ENCODE data around the gene CYSLTR2. TPM values are rescaled to one million over a fixed set of nuclear protein-coding genes. Genes with fewer than 3 reads are reported as not detected.

CYSLTR2 gene, protein sequence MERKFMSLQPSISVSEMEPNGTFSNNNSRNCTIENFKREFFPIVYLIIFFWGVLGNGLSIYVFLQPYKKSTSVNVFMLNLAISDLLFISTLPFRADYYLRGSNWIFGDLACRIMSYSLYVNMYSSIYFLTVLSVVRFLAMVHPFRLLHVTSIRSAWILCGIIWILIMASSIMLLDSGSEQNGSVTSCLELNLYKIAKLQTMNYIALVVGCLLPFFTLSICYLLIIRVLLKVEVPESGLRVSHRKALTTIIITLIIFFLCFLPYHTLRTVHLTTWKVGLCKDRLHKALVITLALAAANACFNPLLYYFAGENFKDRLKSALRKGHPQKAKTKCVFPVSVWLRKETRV
- under 0.01 TPM in 2 replicates for total RNA-seq

DNA sequence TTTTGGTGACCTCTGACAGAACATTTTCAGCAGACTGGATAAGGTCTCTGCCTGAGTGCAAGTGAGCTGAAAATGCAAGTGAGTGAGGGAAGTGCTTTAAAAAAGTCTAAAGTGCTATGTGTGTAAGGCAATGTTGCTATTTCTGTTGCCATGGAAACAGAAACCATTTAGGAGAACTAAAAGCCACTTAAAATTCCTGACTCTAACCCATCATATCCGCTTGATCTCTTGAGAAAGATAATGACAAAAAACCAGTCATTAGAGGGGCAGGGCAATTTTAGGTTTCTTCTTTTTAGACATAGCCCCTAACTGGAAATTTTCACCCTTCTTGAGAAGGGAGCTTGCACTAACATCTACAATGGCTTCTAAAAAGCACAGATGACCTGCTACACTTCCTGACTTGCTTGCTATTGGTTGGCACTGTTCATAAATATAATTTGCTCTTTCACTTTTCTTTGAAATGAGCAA lies at the start of gene CYSLTR2:
CYSLTR2 (plus strand) TSS at position 458 of the 468 bp plus-strand sequence. CDS start 52,889 bp downstream, outside the sequence.
- H3K4me3 ChIP-seq (ENCODE audit: insufficient read depth, low read length): no peak within 1 kb of the TSS
- TF ChIP-seq, protein P1, sequence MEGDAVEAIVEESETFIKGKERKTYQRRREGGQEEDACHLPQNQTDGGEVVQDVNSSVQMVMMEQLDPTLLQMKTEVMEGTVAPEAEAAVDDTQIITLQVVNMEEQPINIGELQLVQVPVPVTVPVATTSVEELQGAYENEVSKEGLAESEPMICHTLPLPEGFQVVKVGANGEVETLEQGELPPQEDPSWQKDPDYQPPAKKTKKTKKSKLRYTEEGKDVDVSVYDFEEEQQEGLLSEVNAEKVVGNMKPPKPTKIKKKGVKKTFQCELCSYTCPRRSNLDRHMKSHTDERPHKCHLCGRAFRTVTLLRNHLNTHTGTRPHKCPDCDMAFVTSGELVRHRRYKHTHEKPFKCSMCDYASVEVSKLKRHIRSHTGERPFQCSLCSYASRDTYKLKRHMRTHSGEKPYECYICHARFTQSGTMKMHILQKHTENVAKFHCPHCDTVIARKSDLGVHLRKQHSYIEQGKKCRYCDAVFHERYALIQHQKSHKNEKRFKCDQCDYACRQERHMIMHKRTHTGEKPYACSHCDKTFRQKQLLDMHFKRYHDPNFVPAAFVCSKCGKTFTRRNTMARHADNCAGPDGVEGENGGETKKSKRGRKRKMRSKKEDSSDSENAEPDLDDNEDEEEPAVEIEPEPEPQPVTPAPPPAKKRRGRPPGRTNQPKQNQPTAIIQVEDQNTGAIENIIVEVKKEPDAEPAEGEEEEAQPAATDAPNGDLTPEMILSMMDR (IDR thresholded peaks at IDR 0.05; ENCODE audit: extremely low read depth, low read depth, low read length): no peak
- H3K9me3 ChIP-seq (ENCODE audit: low read depth, low read length): no peaks in the 10 kb centered on the region
- H3K36me3 ChIP-seq (ENCODE audit: insufficient read depth, low read length): no peaks in the 10 kb centered on the region
- H3K79me2 ChIP-seq (ENCODE audit: insufficient read depth, low read length): no peaks in the 10 kb centered on the region
- no peaks in the 10 kb centered on the region for H3K4me1 ChIP-seq (ENCODE audit: insufficient read depth, low read length)
- H3K4me2 ChIP-seq (ENCODE audit: insufficient read depth, low read length): peak within 1 kb of the TSS; percentile 41
- H2AFZ ChIP-seq (ENCODE audit: low read length): peak within 1 kb of the TSS; percentile 35
- no peaks in the 10 kb centered on the region for H3K27me3 ChIP-seq (ENCODE audit: insufficient read depth, low read length)
- H4K20me1 ChIP-seq (ENCODE audit: insufficient read depth, low read length): no peaks in the 10 kb centered on the region
- no peak within 1 kb of the TSS for H3K27ac ChIP-seq (ENCODE audit: low read depth, low read length)
- DNase-seq (ENCODE audit: insufficient read length, low spot score, missing footprints): no peak

DNA sequence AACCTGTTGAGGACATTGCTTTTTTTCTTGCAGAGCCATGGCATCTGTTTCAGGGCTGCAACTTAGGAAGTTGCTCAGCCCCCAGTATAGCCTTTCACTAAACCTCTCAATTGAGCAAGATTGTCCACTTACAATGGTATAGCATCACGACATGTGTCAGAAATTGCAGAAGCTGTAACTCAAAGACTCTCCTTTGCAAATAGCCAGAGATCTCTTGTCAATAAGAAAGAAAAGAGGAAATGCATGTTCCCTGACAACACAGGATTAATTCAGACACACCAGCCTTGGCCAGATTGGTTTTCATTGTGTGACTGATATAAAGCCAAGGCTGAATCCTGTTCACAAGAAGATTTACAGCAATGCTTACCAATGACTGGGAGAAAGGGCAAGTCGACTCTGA lies 38.7 kb upstream of the CYSLTR2 start:
- Histone ChIP-seq H4K20me1 (ENCODE audit: insufficient read depth, low read length) (no peaks in the 10 kb centered on the region), H3K4me2 (ENCODE audit: insufficient read depth, low read length) (no peak overlapping the region), H2AFZ (ENCODE audit: low read length) (no peak overlapping the region), H3K9me3 (ENCODE audit: low read depth, low read length) (no peaks in the 10 kb centered on the region), H3K79me2 (ENCODE audit: insufficient read depth, low read length) (no peaks in the 10 kb centered on the region), H3K4me1 (ENCODE audit: insufficient read depth, low read length) (no peaks in the 10 kb centered on the region), H3K4me3 (ENCODE audit: insufficient read depth, low read length) (no peak overlapping the region), H3K36me3 (ENCODE audit: insufficient read depth, low read length) (no peaks in the 10 kb centered on the region), H3K27ac (ENCODE audit: low read depth, low read length) (no peak overlapping the region), H3K27me3 (ENCODE audit: insufficient read depth, low read length) (no peaks in the 10 kb centered on the region)
- TF ChIP-seq, protein P1 (IDR thresholded peaks at IDR 0.05; ENCODE audit: extremely low read depth, low read depth, low read length): no peak
- no peak for DNase-seq (ENCODE audit: insufficient read length, low spot score, missing footprints)

DNA sequence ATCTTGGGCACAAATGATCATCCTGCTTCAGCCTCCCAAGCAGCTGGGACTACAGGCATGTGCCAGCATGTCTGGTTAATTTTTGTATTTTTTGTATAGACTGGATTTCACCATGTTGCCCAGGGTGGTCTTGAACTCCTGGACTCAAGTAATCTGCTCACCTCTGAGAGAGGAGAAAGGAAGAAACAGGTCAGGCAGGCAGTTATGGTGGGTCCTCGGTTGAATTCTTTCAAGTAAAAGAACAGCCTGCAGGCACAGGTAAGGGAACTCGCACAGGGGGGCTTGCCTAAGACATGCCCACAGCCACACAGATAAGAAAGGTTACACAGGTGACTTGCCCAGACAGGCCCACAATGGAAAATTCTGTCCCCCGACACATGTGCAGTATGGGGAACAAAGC lies 34.8 kb upstream of the CYSLTR2 start:
- Histone ChIP-seq H3K9me3 (ENCODE audit: low read depth, low read length) (no peaks in the 10 kb centered on the region), H2AFZ (ENCODE audit: low read length) (no peak overlapping the region), H3K36me3 (ENCODE audit: insufficient read depth, low read length) (no peaks in the 10 kb centered on the region), H3K79me2 (ENCODE audit: insufficient read depth, low read length) (no peaks in the 10 kb centered on the region), H3K27ac (ENCODE audit: low read depth, low read length) (no peak overlapping the region), H3K4me1 (ENCODE audit: insufficient read depth, low read length) (no peaks in the 10 kb centered on the region), H3K27me3 (ENCODE audit: insufficient read depth, low read length) (no peaks in the 10 kb centered on the region), H3K4me2 (ENCODE audit: insufficient read depth, low read length) (no peak overlapping the region), H3K4me3 (ENCODE audit: insufficient read depth, low read length) (no peak overlapping the region), H4K20me1 (ENCODE audit: insufficient read depth, low read length) (no peaks in the 10 kb centered on the region)
- DNase-seq (ENCODE audit: insufficient read length, low spot score, missing footprints): no peak
- TF ChIP-seq, protein P1 (IDR thresholded peaks at IDR 0.05; ENCODE audit: extremely low read depth, low read depth, low read length): no peak

DNA sequence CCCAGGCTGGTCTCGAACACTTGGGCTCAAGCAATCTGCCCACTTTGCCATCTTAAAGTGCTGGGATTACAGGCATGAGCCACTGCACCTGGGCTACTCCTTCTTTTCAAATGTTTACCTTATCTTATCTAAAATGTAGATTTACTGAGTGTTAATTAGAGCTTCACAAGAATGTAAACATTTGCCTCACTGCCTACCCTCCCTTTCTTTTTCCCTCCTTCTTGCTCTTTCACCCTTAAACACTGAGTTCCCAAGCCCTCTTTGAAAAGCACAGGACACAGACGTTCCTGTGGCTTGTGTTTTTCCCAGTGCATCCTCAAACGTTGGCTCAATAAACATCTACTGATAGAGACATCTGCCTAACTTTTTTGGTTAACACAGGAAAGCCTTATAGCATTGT lies 32.7 kb upstream of the CYSLTR2 start:
- no peak for DNase-seq (ENCODE audit: insufficient read length, low spot score, missing footprints)
- H2AFZ ChIP-seq (ENCODE audit: low read length): no peak overlapping the region
- H4K20me1 ChIP-seq (ENCODE audit: insufficient read depth, low read length): no peaks in the 10 kb centered on the region
- no peaks in the 10 kb centered on the region for H3K79me2 ChIP-seq (ENCODE audit: insufficient read depth, low read length)
- H3K4me3 ChIP-seq (ENCODE audit: insufficient read depth, low read length): no peak overlapping the region
- no peak overlapping the region for H3K4me2 ChIP-seq (ENCODE audit: insufficient read depth, low read length)
- no peaks in the 10 kb centered on the region for H3K9me3 ChIP-seq (ENCODE audit: low read depth, low read length)
- no peak overlapping the region for H3K27ac ChIP-seq (ENCODE audit: low read depth, low read length)
- peaks cover 4% of the 10 kb centered on the region for H3K4me1 ChIP-seq (ENCODE audit: insufficient read depth, low read length)
- TF ChIP-seq, protein P1 (IDR thresholded peaks at IDR 0.05; ENCODE audit: extremely low read depth, low read depth, low read length): no peak
- no peaks in the 10 kb centered on the region for H3K36me3 ChIP-seq (ENCODE audit: insufficient read depth, low read length)
- no peaks in the 10 kb centered on the region for H3K27me3 ChIP-seq (ENCODE audit: insufficient read depth, low read length)
